Parathyroid adenoma (tissue), 2 donors: Measurements from ENCODE around the gene POLR3E.

Source experiments
- H2AFZ ChIP-seq: fragments of 300-600 bp; sonication (generic); one replicate; pipeline ENCODE4 v1.7.0; 2017; ENCODE audit warnings: antibody characterized with exemption, mild to moderate bottlenecking
- H3K27ac ChIP-seq: fragments of 300-600 bp; sonication (generic); one replicate; pipeline ENCODE4 v1.7.0; 2017
- H3K27me3 ChIP-seq: fragments of 300-600 bp; sonication (generic); one replicate; pipeline ENCODE4 v1.7.0; 2017; ENCODE audit warnings: low read length; ENCODE audit not compliant: control insufficient read depth, insufficient read depth
- H3K36me3 ChIP-seq: fragments of 300-600 bp; sonication (generic); one replicate; pipeline ENCODE4 v1.7.0; 2017; ENCODE audit warnings: low read length; ENCODE audit not compliant: control insufficient read depth, insufficient read depth
- H3K4me1 ChIP-seq: fragments of 300-600 bp; sonication (generic); one replicate; pipeline ENCODE4 v1.7.0; 2017; ENCODE audit warnings: control low read depth
- H3K4me2 ChIP-seq: fragments of 300-600 bp; sonication (generic); one replicate; pipeline ENCODE4 v1.7.0; 2017; ENCODE audit warnings: low read length
- H3K4me3 ChIP-seq: fragments of 300-600 bp; sonication (generic); one replicate; pipeline ENCODE4 v1.7.0; 2017; ENCODE audit warnings: low read depth, low read length
- H3K79me2 ChIP-seq: fragments of 300-600 bp; sonication (generic); one replicate; pipeline ENCODE4 v1.7.0; 2017; ENCODE audit warnings: control low read depth
- H3K9ac ChIP-seq: fragments of 300-600 bp; sonication (generic); one replicate; pipeline ENCODE4 v1.7.0; 2017; ENCODE audit warnings: mild to moderate bottlenecking
- H3K9me3 ChIP-seq: fragments of 300-600 bp; sonication (generic); one replicate; pipeline ENCODE4 v1.7.0; 2017; ENCODE audit warnings: low read length; ENCODE audit not compliant: control insufficient read depth
- CTCF ChIP-seq: fragments of 300-600 bp; sonication (generic); IDR thresholded peaks from one replicate; pipeline ENCODE4 v1.7.0; 2017; ENCODE audit warnings: antibody characterized with exemption, mild to moderate bottlenecking
- donor health status: primary hyperparathyroidism.

The POLR3E gene

GRCh38 chr16:22320572-22321339, 23.5 kb downstream of the POLR3E start:
- H3K27me3 ChIP-seq: no peaks in the 10 kb centered on the region
- H2AFZ ChIP-seq: no peak overlapping the region
- no peaks in the 10 kb centered on the region for H3K4me1 ChIP-seq
- H3K9me3 ChIP-seq: no peaks in the 10 kb centered on the region
- H3K79me2 ChIP-seq: peaks cover 31% of the 10 kb centered on the region
- H3K36me3 ChIP-seq: no peaks in the 10 kb centered on the region
- no peak overlapping the region for H3K9ac ChIP-seq
- no peak overlapping the region for H3K4me2 ChIP-seq
- TF ChIP-seq CTCF: no peak
- H3K4me3 ChIP-seq: no peak overlapping the region
- H3K27ac ChIP-seq: no peak overlapping the region

- H3K9me3 ChIP-seq: no peaks in the 10 kb centered on the region
- H3K4me3 ChIP-seq: no peak overlapping the region
- no peaks in the 10 kb centered on the region for H3K27me3 ChIP-seq
- no peak overlapping the region for H3K9ac ChIP-seq
- peaks cover 31% of the 10 kb centered on the region for H3K79me2 ChIP-seq
- H3K27ac ChIP-seq: no peak overlapping the region
- no peak overlapping the region for H3K4me2 ChIP-seq
- H3K36me3 ChIP-seq: no peaks in the 10 kb centered on the region
- H2AFZ ChIP-seq: no peak overlapping the region
- peak; percentile 92 for TF ChIP-seq CTCF
- no peaks in the 10 kb centered on the region for H3K4me1 ChIP-seq
These were observed 24.3 kb downstream of the POLR3E start for GRCh38 chr16:22321340-22322001.

- Histone ChIP-seq H3K9ac (no peak overlapping the region), H2AFZ (no peak overlapping the region), H3K36me3 (no peaks in the 10 kb centered on the region), H3K27me3 (no peaks in the 10 kb centered on the region), H3K79me2 (peaks cover 35% of the 10 kb centered on the region), H3K9me3 (no peaks in the 10 kb centered on the region), H3K4me2 (no peak overlapping the region), H3K27ac (no peak overlapping the region), H3K4me1 (no peaks in the 10 kb centered on the region), H3K4me3 (no peak overlapping the region)
- TF ChIP-seq CTCF: no peak
These were observed 24.8 kb downstream of the POLR3E start for GRCh38 chr16:22322021-22322471.

GRCh38 chr16:22322741-22323140, 25.5 kb downstream of the POLR3E start:
- Histone ChIP-seq H3K4me3 (no peak overlapping the region), H3K36me3 (no peaks in the 10 kb centered on the region), H3K79me2 (peaks cover 35% of the 10 kb centered on the region), H3K4me2 (no peak overlapping the region), H2AFZ (no peak overlapping the region), H3K4me1 (no peaks in the 10 kb centered on the region), H3K9me3 (no peaks in the 10 kb centered on the region), H3K9ac (no peak overlapping the region), H3K27me3 (no peaks in the 10 kb centered on the region), H3K27ac (no peak overlapping the region)
- no peak for TF ChIP-seq CTCF
